ENCODE measurements around the gene DNAH8. TPM values are rescaled to one million over a fixed set of nuclear protein-coding genes. Genes with fewer than 3 reads are reported as not detected.
A peak's percentile ranks its signal among the peaks of the same experiment; 100 is the strongest.

DNAH8 gene
- polyA plus RNA-seq, 3 donors, result not detected

GRCh38 chr6:38867726-38868125, 152.6 kb downstream of the DNAH8 start:
- Mint-ChIP-seq H3K4me1 (no peaks in the 10 kb centered on the region), H3K27me3 (ENCODE audit: low read depth in 3 of 3) (peaks cover 0 to 10% (median 6%) of the 10 kb centered on the region in 3 donors), H3K4me3 (no peak overlapping the region), H3K36me3 (no peaks in the 10 kb centered on the region), H3K27ac (no peak overlapping the region), H3K9me3 (no peaks in the 10 kb centered on the region)
- H2AFZ ChIP-seq (ENCODE audit: insufficient read depth, low read depth, low read length, poor library complexity, severe bottlenecking), result no peak overlapping the region
- no peak for TF ChIP-seq CTCF (IDR thresholded peaks at IDR 0.05)
- H3K4me1 ChIP-seq (ENCODE audit: control insufficient read depth in 1 of 2, insufficient read depth in 2 of 2, low read length in 2 of 2), result no peaks in the 10 kb centered on the region
- H3K4me3 ChIP-seq (replicated peaks in 1 of 3; ENCODE audit: low read depth in 2 of 3, low read length in 3 of 3), result no peak overlapping the region
- no peaks in the 10 kb centered on the region for H3K36me3 ChIP-seq (replicated peaks in 1 of 2; ENCODE audit: control insufficient read depth in 1 of 2, insufficient read depth in 2 of 2, low read length in 2 of 2)
- H3K4me2 ChIP-seq (replicated peaks; ENCODE audit: extremely low read depth, low read length, poor library complexity, severe bottlenecking), result no peak overlapping the region
- H3K27me3 ChIP-seq (ENCODE audit: control insufficient read depth in 2 of 2, insufficient read depth in 2 of 2, low read length in 2 of 2), result peaks cover 0 to 4% of the 10 kb centered on the region in 2 donors
- DNase-seq, result no peak
- H3K79me2 ChIP-seq (ENCODE audit: insufficient read depth, low read length), result no peaks in the 10 kb centered on the region
- WGBS (ENCODE audit: insufficient coverage), result no CpG with 5 or more reads among the region's 2 CpGs
- H3K9me3 ChIP-seq (replicated peaks in 1 of 2; ENCODE audit: control insufficient read depth in 1 of 2, insufficient read depth in 1 of 2, low read length in 2 of 2), result no peaks in the 10 kb centered on the region
- intact Hi-C loops (cut with micrococcal nuclease), result no loop called here
- no peaks in the 10 kb centered on the region for H4K20me1 ChIP-seq (ENCODE audit: insufficient read depth, low read length)
- H3K9ac ChIP-seq (ENCODE audit: insufficient read depth, low read length, poor library complexity, severe bottlenecking), result no peak overlapping the region
- H3K27ac ChIP-seq (ENCODE audit: low read depth in 1 of 2, low read length in 2 of 2), result no peak overlapping the region

DNA sequence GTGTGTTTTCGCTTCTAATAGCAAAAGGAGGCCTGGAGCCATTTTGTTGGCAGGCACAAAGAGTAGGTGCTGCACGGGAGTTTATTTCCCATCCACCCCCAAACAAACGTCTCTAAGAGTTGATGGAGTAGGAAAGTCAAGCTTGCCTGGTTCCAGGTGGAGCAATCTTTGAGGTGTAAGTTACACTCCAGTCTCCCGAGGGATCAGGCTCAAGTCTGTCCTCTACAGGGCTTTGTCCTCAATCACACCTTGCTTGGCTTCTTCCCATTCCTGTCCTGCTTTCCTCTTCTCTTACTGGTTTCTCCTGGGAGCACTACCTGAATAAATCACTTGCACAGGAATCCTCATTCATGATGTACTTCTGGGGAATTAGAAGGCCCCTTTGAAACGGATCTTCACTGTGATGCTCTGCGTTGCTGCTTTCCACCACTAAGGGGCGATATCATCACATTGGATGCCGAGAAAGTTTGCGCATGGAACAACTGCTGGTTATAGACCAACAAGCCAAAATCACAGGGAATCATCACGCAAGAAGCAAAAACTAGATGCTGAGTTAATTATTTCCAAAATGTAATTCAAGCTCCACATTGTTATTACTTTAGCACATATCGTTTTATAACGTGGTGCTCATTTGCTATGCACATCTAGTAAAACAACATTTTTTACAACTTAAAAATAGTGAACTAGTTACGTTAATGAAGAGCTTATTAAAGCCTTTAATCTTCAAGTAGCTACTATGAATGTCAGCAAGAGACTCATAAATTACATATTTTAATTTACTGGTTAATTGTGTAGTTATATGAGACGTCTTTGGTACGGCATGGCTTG, 156.8 kb downstream of the DNAH8 start:
- peak in 2 of 3 donors; percentile 6 to 13 for DNase-seq
- no peak overlapping the region for H3K27ac Mint-ChIP-seq

More for the DNA sequence above, 156.8 kb downstream of the DNAH8 start:
- Histone ChIP-seq H3K9ac (ENCODE audit: insufficient read depth, low read length, poor library complexity, severe bottlenecking) (no peak overlapping the region), H3K9me3 (replicated peaks in 1 of 2; ENCODE audit: control insufficient read depth in 1 of 2, insufficient read depth in 1 of 2, low read length in 2 of 2) (no peaks in the 10 kb centered on the region), H3K27me3 (ENCODE audit: control insufficient read depth in 2 of 2, insufficient read depth in 2 of 2, low read length in 2 of 2) (peaks cover 0 to 2% of the 10 kb centered on the region in 2 donors), H4K20me1 (ENCODE audit: insufficient read depth, low read length) (no peaks in the 10 kb centered on the region), H3K4me1 (ENCODE audit: control insufficient read depth in 1 of 2, insufficient read depth in 2 of 2, low read length in 2 of 2) (peaks cover 9 to 11% of the 10 kb centered on the region in 2 donors), H3K79me2 (ENCODE audit: insufficient read depth, low read length) (no peaks in the 10 kb centered on the region), H3K36me3 (replicated peaks in 1 of 2; ENCODE audit: control insufficient read depth in 1 of 2, insufficient read depth in 2 of 2, low read length in 2 of 2) (no peaks in the 10 kb centered on the region), H3K4me2 (replicated peaks; ENCODE audit: extremely low read depth, low read length, poor library complexity, severe bottlenecking) (no peak overlapping the region), H2AFZ (ENCODE audit: insufficient read depth, low read depth, low read length, poor library complexity, severe bottlenecking) (no peak overlapping the region), H3K27ac (ENCODE audit: low read depth in 1 of 2, low read length in 2 of 2) (no peak overlapping the region), H3K4me3 (replicated peaks in 1 of 3; ENCODE audit: low read depth in 2 of 3, low read length in 3 of 3) (no peak overlapping the region)
- Mint-ChIP-seq H3K9me3 (no peaks in the 10 kb centered on the region), H3K4me1 (peaks cover 11% of the 10 kb centered on the region), H3K36me3 (no peaks in the 10 kb centered on the region), H3K27me3 (ENCODE audit: low read depth in 3 of 3) (peaks cover 3 to 12% (median 6%) of the 10 kb centered on the region in 3 donors), H3K4me3 (no peak overlapping the region)
- TF ChIP-seq CTCF (IDR thresholded peaks at IDR 0.05), result peak; percentile 89
- 0% methylated on average over 5 of the region's 15 CpGs for WGBS (ENCODE audit: insufficient coverage)
- intact Hi-C loops (cut with micrococcal nuclease), result loop anchor here (2.0 to 10.0 kb wide), 3 partner anchors 293 to 439 kb away; no protein-coding TSS in a partner anchor

Data from CD14-positive monocyte (primary cell).